ENCODE measurements around the gene EPS8.
"Not testable (repeated sequence)": the region's sequence is repeated elsewhere in the genome, so short reads cannot be mapped to it uniquely, and the experiment has no call there.

The EPS8 gene

GRCh38 chr12:15797818-15798217 is 8.6 kb upstream of the EPS8 start:
- DNase-seq (ENCODE audit: low spot score): no peak

- DNase-seq (ENCODE audit: low spot score): peak; percentile 26
Measured at GRCh38 chr12:15796493-15797141, 7.4 kb upstream of the EPS8 start.

- no peak for DNase-seq (ENCODE audit: low spot score)
Measured at GRCh38 chr12:15794836-15795235, 5.6 kb upstream of the EPS8 start.

DNA sequence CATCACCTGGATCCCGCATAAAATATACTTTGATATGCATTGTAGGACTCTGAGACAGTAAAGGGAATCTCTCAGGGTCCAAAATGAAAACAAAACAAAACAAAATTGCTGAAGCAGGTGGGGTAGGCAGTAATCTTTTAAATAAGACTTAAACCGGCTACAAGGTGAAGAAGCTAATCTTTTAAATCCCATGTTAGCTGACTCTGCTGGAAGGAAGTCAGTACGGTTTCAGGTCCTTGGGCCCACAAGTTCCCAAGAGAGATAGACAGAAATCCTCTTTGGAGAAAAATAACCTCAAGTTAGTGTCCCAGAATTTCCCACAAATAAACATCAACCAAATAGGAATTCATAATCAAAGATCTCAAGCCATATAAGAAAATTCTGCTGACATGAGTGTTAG is 5.0 kb upstream of the EPS8 start:
- DNase-seq (ENCODE audit: low spot score): no peak

- DNase-seq (ENCODE audit: low spot score): peak; percentile 55
Measured at GRCh38 chr12:15788233-15789219, 662 bp downstream of the EPS8 start.

GRCh38 chr12:15787778-15788177 is 1.4 kb downstream of the EPS8 start:
- DNase-seq (ENCODE audit: low spot score): no peak

DNA sequence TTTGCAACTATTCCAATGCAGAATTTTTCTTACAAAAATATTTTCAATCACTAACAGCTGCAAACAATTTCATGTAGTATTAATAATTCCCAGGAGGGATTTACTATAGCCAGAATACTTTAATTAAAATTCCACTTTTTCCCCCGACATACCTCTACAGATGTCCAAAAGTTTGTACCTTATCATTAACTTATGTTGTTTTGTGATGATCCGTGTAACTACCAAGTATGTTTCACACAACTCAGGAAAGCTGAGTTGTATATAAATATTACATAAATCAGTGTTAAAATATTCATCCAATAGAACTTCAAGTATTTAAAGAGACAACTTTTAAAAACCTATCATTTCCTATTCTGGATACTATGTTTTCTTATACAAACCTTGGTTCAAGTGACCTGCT is 2.4 kb downstream of the EPS8 start:
- DNase-seq (ENCODE audit: low spot score): no peak

- DNase-seq (ENCODE audit: low spot score): no peak
Measured at GRCh38 chr12:15783288-15783687, 5.9 kb downstream of the EPS8 start.

DNA sequence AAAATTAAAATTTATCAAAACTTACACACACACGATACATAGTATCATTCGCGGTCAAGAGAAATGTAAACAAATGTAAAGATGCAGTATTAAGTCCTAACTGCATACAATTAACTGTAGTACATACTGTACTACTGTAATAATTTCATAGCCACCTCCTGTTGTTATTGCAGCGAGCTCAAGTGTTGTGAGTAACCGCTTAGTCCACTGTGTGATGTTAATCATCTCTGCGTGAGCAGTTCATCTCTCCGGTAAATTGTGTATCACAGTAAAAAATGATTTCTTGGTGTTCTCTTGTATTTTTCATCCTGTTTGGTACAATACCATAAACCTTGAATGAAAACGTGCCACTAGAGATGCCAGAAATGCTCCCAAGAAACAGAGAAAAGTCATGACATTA is 6.5 kb downstream of the EPS8 start:
- DNase-seq (ENCODE audit: low spot score): no peak

DNA sequence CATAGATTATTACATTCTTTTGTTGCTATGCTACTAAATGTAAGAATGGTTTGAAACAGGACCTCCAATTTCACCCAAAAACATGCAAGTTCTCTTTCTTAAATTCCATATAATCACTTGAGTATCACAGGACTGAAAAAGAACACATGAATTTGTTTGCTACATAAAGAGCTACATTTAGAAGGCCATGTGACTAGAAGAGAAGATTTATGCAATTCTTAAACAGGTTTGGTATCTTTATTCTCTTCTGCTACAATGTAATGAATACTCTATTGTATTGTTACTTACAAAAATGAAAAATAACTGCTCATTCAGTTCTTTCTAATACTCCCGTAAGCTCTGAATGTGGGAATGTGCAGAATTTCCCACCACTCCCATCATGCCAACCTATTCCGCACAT is 9.3 kb downstream of the EPS8 start:
- no peak for DNase-seq (ENCODE audit: low spot score)

GRCh38 chr12:15778126-15778525 is 11.1 kb downstream of the EPS8 start:
- DNase-seq (ENCODE audit: low spot score): no peak

- DNase-seq (ENCODE audit: low spot score): no peak
Measured at GRCh38 chr12:15777355-15778012, 11.7 kb downstream of the EPS8 start.

DNA sequence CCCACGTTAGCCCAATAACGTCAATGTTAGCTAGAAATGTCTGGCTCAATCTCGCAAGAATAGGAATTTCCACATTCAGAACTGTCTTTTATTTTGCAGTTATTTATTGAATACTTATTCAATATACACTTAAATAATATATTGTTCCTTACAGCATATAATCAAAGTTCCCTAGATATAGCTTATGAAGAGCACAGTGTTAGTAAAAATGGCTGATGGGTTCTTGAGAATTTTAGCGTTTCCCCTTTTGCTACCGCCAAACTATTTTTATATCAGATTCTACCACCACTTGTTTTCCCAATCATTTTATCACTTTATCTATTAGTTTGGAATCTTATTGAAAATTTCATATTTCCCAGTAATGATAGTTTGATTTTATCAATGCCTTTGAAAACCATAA is 12.7 kb downstream of the EPS8 start:
- no peak for DNase-seq (ENCODE audit: low spot score)

- DNase-seq (ENCODE audit: low spot score): no peak
Measured at GRCh38 chr12:15774819-15775218, 14.4 kb downstream of the EPS8 start.

DNA sequence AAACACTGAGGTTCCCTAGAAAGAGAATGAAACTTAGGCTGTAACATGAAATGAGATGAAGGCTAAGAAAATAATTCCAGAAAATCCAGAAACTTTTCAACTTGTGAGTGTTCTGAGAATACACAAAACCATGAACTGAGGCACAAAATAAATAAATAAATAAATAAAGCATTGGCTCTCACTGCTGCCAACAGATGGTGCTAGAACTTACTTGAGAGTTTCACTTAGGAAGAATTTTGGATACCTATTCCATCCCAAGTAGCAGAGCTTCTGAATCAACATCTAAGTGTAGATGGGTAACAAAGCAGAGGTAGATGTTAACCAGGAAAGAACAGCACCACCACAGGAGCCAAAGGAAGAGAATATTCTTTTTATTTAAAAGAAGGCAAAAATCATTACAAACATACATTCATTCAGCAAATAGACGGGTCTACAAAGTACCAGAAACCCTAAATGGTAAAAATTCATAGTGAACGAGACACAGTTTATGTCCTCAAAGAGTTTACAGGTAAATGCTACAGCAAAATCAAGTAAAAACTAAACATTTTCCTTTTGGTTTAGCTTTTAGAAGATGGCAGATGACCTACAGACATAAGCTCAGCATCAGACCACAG is 16.7 kb downstream of the EPS8 start:
- no peak for DNase-seq (ENCODE audit: low spot score)

GRCh38 chr12:15770581-15770980 is 18.6 kb downstream of the EPS8 start:
- no peak for DNase-seq (ENCODE audit: low spot score)

DNA sequence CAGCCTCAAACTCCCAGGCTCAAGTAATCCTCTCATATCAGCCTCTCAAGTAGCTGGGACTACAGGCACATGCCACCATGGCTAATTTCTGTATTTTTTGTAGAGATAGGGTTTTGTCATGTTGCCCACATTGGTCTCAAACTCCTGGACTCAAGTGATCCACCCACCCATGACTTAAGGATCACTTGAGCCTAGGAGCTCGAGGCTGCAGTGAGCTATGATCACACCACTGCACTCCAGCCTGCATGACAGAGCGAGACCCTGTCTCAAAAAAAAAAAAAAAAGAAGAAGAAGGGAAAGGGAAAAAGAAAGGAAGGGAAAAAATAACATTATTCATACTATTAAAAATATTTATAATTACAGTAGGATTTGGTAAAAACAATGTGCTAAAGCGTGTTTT is 19.2 kb downstream of the EPS8 start:
- no peak for DNase-seq (ENCODE audit: low spot score)

DNA sequence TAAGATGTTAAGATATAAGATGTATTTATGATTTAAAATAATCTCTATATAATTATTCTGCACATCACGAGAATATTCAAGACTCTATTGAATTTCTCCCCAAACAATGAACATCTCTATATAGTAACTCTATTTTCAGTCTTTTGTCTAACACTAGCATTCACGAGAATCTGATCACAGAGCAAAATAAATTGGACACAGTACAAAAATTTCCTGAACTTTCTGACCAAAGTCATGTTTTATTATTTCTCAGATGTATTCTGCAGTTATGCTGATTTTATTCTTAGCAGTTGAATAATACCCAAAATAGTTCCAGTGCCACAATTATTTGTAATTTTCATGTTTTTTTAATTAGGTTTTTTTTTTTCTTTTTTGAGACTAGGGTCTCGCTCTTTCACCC is 19.6 kb downstream of the EPS8 start:
- DNase-seq (ENCODE audit: low spot score): no peak

- DNase-seq (ENCODE audit: low spot score): no peak
Measured at GRCh38 chr12:15767301-15767700, 21.9 kb downstream of the EPS8 start.

- DNase-seq (ENCODE audit: low spot score): no peak
Measured at GRCh38 chr12:15763328-15763727, 25.9 kb downstream of the EPS8 start.

DNA sequence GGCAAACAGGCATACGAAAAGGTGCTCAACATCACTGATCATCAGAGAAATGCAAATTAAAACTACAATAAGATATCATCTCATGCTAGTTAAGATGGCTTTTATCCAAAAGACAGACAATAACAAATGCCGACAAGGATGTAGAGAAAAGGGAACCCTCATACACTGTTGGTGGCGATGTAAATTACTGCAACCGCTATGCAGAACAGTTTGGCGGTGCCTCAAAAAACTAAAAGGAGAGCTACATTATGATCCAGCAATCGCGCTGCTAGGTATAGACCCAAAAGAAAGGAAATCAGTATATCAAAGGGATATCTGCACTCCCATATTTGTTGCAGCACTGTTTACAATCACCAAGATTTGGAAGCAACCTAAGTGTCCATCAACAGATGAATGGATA is 27.0 kb downstream of the EPS8 start:
- DNase-seq (ENCODE audit: low spot score): not testable (repeated sequence)

DNA sequence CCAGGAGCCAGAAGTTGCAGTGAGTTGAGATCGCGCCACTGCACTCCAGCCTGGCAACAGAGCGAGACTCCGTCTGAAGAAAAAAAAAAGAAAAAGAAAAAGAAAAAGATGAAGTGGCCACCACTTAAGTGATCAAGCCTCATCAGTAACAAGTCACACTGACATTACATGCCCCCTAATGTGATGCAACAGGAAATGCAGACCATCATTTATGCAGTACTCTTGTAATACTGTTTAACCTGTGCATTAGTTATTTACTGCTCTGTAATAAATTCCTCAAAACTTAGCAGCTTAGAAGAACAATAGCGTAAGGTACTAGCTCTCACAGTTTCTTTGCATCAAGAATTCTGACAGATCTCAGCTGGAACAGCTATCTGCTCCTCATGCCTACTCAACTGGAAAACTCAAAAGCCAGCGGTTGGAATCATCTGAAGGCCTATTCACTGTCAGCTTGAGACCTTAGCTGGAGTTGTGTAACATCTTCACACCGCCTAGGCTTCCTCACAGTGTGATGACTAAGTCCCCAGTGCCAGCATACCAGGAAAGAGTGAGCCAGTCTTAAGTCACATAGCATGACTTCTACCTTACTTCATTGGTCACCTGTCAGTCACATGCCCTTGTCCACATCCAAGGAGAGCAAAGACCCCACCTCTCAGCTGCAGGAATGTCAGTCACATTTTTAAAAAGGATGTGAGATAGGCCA is 31.5 kb downstream of the EPS8 start:
- DNase-seq (ENCODE audit: low spot score): peak; percentile 33

Data from AG08396 (cell line).